Activated CD8-positive, alpha-beta T cell treated with anti-CD3 and anti-CD28 coated beads, Interleukin-2, amount 10 ng/mL, durations not matched to agents 7 days and 5 days (primary cell): ENCODE data around the gene BCAS4. TPM values are rescaled to one million over a fixed set of nuclear protein-coding genes. Genes with fewer than 3 reads are reported as not detected.

Source experiments
- ATAC-seq: fragments of 150-1000 bp; cut with Tn5 transposase; one replicate; pipeline ENCODE4 v1.10.0; 2021; ENCODE audit warnings: moderate library complexity
- CTCF ChIA-PET: fragments of 350-600 bp; sonication (Branson Sonifier 250); formaldehyde crosslinking; loops from one replicate; lab custom pipeline; 2021; ENCODE audit warnings: antibody characterized with exemption; lab: Charles Lee
- POLR2A ChIA-PET: fragments of 350-600 bp; sonication (Branson Sonifier 250); formaldehyde crosslinking; loops from one replicate; lab custom pipeline; 2021; ENCODE audit warnings: antibody characterized with exemption; lab: Charles Lee
- DNase-seq: peaks from one replicate; pipeline ENCODE4 v3.0.0-alpha.2; 2020
- H3K27ac Mint-ChIP-seq: one replicate; pipeline ENCODE4 v1.8.0; 2021; ENCODE audit warnings: mild to moderate bottlenecking, mixed read lengths
- H3K27me3 Mint-ChIP-seq: one replicate; pipeline ENCODE4 v1.8.0; 2021; ENCODE audit warnings: low read depth, mixed read lengths
- H3K36me3 Mint-ChIP-seq: one replicate; pipeline ENCODE4 v1.8.0; 2021; ENCODE audit warnings: low read depth, mixed read lengths
- H3K4me1 Mint-ChIP-seq: one replicate; pipeline ENCODE4 v1.8.0; 2021; ENCODE audit warnings: low read depth, mixed read lengths
- H3K4me3 Mint-ChIP-seq: one replicate; pipeline ENCODE4 v1.8.0; 2021; ENCODE audit warnings: mild to moderate bottlenecking, mixed read lengths
- H3K9me3 Mint-ChIP-seq: one replicate; pipeline ENCODE4 v1.8.0; 2022; ENCODE audit warnings: mixed read lengths; ENCODE audit not compliant: insufficient read depth
- total RNA-seq, 2 experiments: library from RNA; stranded (reverse); gene quantifications; one replicate each; pipeline ENCODE4 v1.2.3, GENCODE V29; 2021

The BCAS4 gene
- total RNA-seq, 2 experiments from 2014 or later, result 29.3 to 32.6 TPM

- DNase-seq (no peak), ATAC-seq (no peak)
- ChIA-PET CTCF (no interaction called here), POLR2A (no interaction called here)
- Mint-ChIP-seq H3K27ac (no peak overlapping the region), H3K9me3 (no peaks in the 10 kb centered on the region), H3K4me3 (no peak overlapping the region), H3K27me3 (no peaks in the 10 kb centered on the region), H3K4me1 (peaks cover 5% of the 10 kb centered on the region), H3K36me3 (no peaks in the 10 kb centered on the region)
Measured at GRCh38 chr20:50858525-50858924, 63.7 kb downstream of the BCAS4 start.

GRCh38 chr20:50859161-50859560, 64.3 kb downstream of the BCAS4 start:
- ATAC-seq (no peak), DNase-seq (no peak)
- H3K36me3 Mint-ChIP-seq, result no peaks in the 10 kb centered on the region
- H3K27me3 Mint-ChIP-seq, result no peaks in the 10 kb centered on the region
- ChIA-PET POLR2A (no interaction called here), CTCF (interaction anchor here (0.7 kb wide), 1 partner anchor 64 kb away, joined by 3 read pairs; the partner anchor contains the start of gene BCAS4)
- no peak overlapping the region for H3K4me3 Mint-ChIP-seq
- H3K9me3 Mint-ChIP-seq, result no peaks in the 10 kb centered on the region
- H3K27ac Mint-ChIP-seq, result no peak overlapping the region
- peaks cover 5% of the 10 kb centered on the region for H3K4me1 Mint-ChIP-seq

GRCh38 chr20:50861012-50861411, 66.2 kb downstream of the BCAS4 start:
- CTCF ChIA-PET, result no interaction called here
- Mint-ChIP-seq H3K36me3 (no peaks in the 10 kb centered on the region), H3K4me1 (no peaks in the 10 kb centered on the region)

GRCh38 chr20:50862546-50862945, 67.7 kb downstream of the BCAS4 start:
- Mint-ChIP-seq H3K4me3 (no peak overlapping the region), H3K36me3 (no peaks in the 10 kb centered on the region), H3K9me3 (no peaks in the 10 kb centered on the region), H3K27me3 (no peaks in the 10 kb centered on the region), H3K27ac (no peak overlapping the region), H3K4me1 (no peaks in the 10 kb centered on the region)
- no peak for DNase-seq
- ChIA-PET CTCF (interaction anchor here (1.5 kb wide), 1 partner anchor 44 kb away, joined by 4 read pairs; no protein-coding TSS in a partner anchor), POLR2A (no interaction called here)
- no peak for ATAC-seq

More at GRCh38 chr20:50861012-50861411, 66.2 kb downstream of the BCAS4 start:
- H3K9me3 Mint-ChIP-seq, result no peaks in the 10 kb centered on the region
- POLR2A ChIA-PET, result no interaction called here
- ATAC-seq (no peak), DNase-seq (no peak)
- no peak overlapping the region for H3K4me3 Mint-ChIP-seq
- no peaks in the 10 kb centered on the region for H3K27me3 Mint-ChIP-seq
- no peak overlapping the region for H3K27ac Mint-ChIP-seq

- Mint-ChIP-seq H3K27ac (no peak overlapping the region), H3K4me3 (no peak overlapping the region), H3K9me3 (no peaks in the 10 kb centered on the region), H3K36me3 (peaks cover 2% of the 10 kb centered on the region), H3K27me3 (no peaks in the 10 kb centered on the region), H3K4me1 (no peaks in the 10 kb centered on the region)
- DNase-seq, result no peak
- ChIA-PET POLR2A (no interaction called here), CTCF (interaction anchor here (1.2 to 1.4 kb wide), 3 partner anchors 46 to 71 kb away, joined by 3 to 5 read pairs (median 4); partner anchors contain the start of gene BCAS4)
- ATAC-seq, result no peak
Measured at GRCh38 chr20:50865114-50865513, 70.3 kb downstream of the BCAS4 start.

GRCh38 chr20:50865591-50865990, 70.7 kb downstream of the BCAS4 start:
- Mint-ChIP-seq H3K4me3 (no peak overlapping the region), H3K9me3 (no peaks in the 10 kb centered on the region), H3K27me3 (no peaks in the 10 kb centered on the region), H3K4me1 (no peaks in the 10 kb centered on the region), H3K36me3 (peaks cover 2% of the 10 kb centered on the region), H3K27ac (no peak overlapping the region)
- POLR2A ChIA-PET, result no interaction called here
- CTCF ChIA-PET, result interaction anchor here (0.7 to 1.4 kb wide), 4 partner anchors 44 to 71 kb away, joined by 3 to 5 read pairs (median 4); partner anchors contain the start of gene BCAS4
- DNase-seq, result no peak
- ATAC-seq, result no peak

GRCh38 chr20:50866036-50866685, 71.3 kb downstream of the BCAS4 start:
- no peak overlapping the region for H3K27ac Mint-ChIP-seq
- no peak overlapping the region for H3K4me3 Mint-ChIP-seq
- peaks cover 2% of the 10 kb centered on the region for H3K36me3 Mint-ChIP-seq
- POLR2A ChIA-PET, result no interaction called here
- DNase-seq, result no peak
- CTCF ChIA-PET, result interaction anchor here (0.7 to 1.3 kb wide), 3 partner anchors 44 to 71 kb away, joined by 3 to 4 read pairs (median 3); partner anchors contain the start of gene BCAS4
- no peaks in the 10 kb centered on the region for H3K27me3 Mint-ChIP-seq
- no peaks in the 10 kb centered on the region for H3K4me1 Mint-ChIP-seq
- no peaks in the 10 kb centered on the region for H3K9me3 Mint-ChIP-seq
- peak; percentile 16 for ATAC-seq

GRCh38 chr20:50866831-50867230, 72.0 kb downstream of the BCAS4 start:
- ChIA-PET CTCF (no interaction called here), POLR2A (no interaction called here)
- no peak for DNase-seq
- H3K4me1 Mint-ChIP-seq, result no peaks in the 10 kb centered on the region
- ATAC-seq, result no peak
- H3K36me3 Mint-ChIP-seq, result peaks cover 2% of the 10 kb centered on the region
- no peaks in the 10 kb centered on the region for H3K27me3 Mint-ChIP-seq
- no peak overlapping the region for H3K4me3 Mint-ChIP-seq
- no peaks in the 10 kb centered on the region for H3K9me3 Mint-ChIP-seq
- no peak overlapping the region for H3K27ac Mint-ChIP-seq

- ChIA-PET POLR2A (no interaction called here), CTCF (no interaction called here)
- no peaks in the 10 kb centered on the region for H3K4me1 Mint-ChIP-seq
- ATAC-seq (no peak), DNase-seq (no peak)
- H3K4me3 Mint-ChIP-seq, result no peak overlapping the region
- H3K36me3 Mint-ChIP-seq, result peaks cover 2% of the 10 kb centered on the region
- H3K27ac Mint-ChIP-seq, result no peak overlapping the region
- no peaks in the 10 kb centered on the region for H3K27me3 Mint-ChIP-seq
- H3K9me3 Mint-ChIP-seq, result no peaks in the 10 kb centered on the region
Measured at GRCh38 chr20:50867805-50868204, 72.9 kb downstream of the BCAS4 start.

- ChIA-PET POLR2A (no interaction called here), CTCF (interaction anchor here (0.9 to 1.5 kb wide), 3 partner anchors 74 to 119 kb away, joined by 3 to 5 read pairs (median 3); partner anchors contain the start of gene BCAS4)
- DNase-seq, result no peak
- Mint-ChIP-seq H3K36me3 (peaks cover 2% of the 10 kb centered on the region), H3K27me3 (no peaks in the 10 kb centered on the region), H3K27ac (peak overlapping the region; percentile 11), H3K4me1 (no peaks in the 10 kb centered on the region), H3K9me3 (no peaks in the 10 kb centered on the region), H3K4me3 (no peak overlapping the region)
- ATAC-seq, result no peak
Measured at GRCh38 chr20:50868509-50869495, 73.9 kb downstream of the BCAS4 start.

- Mint-ChIP-seq H3K4me3 (no peak overlapping the region), H3K4me1 (no peaks in the 10 kb centered on the region), H3K9me3 (no peaks in the 10 kb centered on the region), H3K27ac (no peak overlapping the region), H3K36me3 (peaks cover 2% of the 10 kb centered on the region), H3K27me3 (no peaks in the 10 kb centered on the region)
- DNase-seq (no peak), ATAC-seq (no peak)
- ChIA-PET POLR2A (interaction anchor here (0.8 to 1.4 kb wide), 2 partner anchors 20 to 87 kb away, joined by 3 to 5 read pairs; no protein-coding TSS in a partner anchor), CTCF (interaction anchor here (0.6 kb wide), 1 partner anchor 167 kb away, joined by 3 read pairs; no protein-coding TSS in a partner anchor)
Measured at GRCh38 chr20:50870561-50871161, 75.8 kb downstream of the BCAS4 start.
